WTC11 (cell line): ENCODE data around the gene TMEM30B.

Experiments used
- ELF4 ChIP-seq: sonication (generic); formaldehyde crosslinking; IDR thresholded peaks from 2 replicates; pipeline ENCODE4 v1.8.1; 2022; ENCODE audit warnings: low read depth, mild to moderate bottlenecking, moderate library complexity, missing genetic modification reagents
- FOXJ3 ChIP-seq: sonication (generic); formaldehyde crosslinking; IDR thresholded peaks from 2 replicates; pipeline ENCODE4 v1.9.0; 2021; ENCODE audit warnings: missing genetic modification reagents, mild to moderate bottlenecking, borderline replicate concordance
- TF ChIP-seq, protein P1 (sequence below): fragments of 200-600 bp; IDR thresholded peaks from 2 replicates; pipeline ENCODE4 v1.8.0; 2022; ENCODE audit warnings: antibody characterized with exemption
- TF ChIP-seq, protein P2 (sequence below): sonication (generic); formaldehyde crosslinking; IDR thresholded peaks from 2 replicates; pipeline ENCODE4 v1.8.1; 2023; ENCODE audit warnings: mild to moderate bottlenecking, missing genetic modification reagents, moderate library complexity

GRCh38 chr14:61285364-61285763 is 4.2 kb upstream of the TMEM30B start:
- TF ChIP-seq, protein P1, sequence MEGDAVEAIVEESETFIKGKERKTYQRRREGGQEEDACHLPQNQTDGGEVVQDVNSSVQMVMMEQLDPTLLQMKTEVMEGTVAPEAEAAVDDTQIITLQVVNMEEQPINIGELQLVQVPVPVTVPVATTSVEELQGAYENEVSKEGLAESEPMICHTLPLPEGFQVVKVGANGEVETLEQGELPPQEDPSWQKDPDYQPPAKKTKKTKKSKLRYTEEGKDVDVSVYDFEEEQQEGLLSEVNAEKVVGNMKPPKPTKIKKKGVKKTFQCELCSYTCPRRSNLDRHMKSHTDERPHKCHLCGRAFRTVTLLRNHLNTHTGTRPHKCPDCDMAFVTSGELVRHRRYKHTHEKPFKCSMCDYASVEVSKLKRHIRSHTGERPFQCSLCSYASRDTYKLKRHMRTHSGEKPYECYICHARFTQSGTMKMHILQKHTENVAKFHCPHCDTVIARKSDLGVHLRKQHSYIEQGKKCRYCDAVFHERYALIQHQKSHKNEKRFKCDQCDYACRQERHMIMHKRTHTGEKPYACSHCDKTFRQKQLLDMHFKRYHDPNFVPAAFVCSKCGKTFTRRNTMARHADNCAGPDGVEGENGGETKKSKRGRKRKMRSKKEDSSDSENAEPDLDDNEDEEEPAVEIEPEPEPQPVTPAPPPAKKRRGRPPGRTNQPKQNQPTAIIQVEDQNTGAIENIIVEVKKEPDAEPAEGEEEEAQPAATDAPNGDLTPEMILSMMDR = no peak
- no peak for TF ChIP-seq ELF4 (CRISPR knock-in tag)
- TF ChIP-seq, protein P2, sequence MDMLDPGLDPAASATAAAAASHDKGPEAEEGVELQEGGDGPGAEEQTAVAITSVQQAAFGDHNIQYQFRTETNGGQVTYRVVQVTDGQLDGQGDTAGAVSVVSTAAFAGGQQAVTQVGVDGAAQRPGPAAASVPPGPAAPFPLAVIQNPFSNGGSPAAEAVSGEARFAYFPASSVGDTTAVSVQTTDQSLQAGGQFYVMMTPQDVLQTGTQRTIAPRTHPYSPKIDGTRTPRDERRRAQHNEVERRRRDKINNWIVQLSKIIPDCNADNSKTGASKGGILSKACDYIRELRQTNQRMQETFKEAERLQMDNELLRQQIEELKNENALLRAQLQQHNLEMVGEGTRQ (CRISPR knock-in tag) = no peak
- no peak for TF ChIP-seq FOXJ3 (CRISPR knock-in tag)
